Endometrial microvascular endothelial cells (primary cell): Measurements from ENCODE around the gene MELTF. TPM values are rescaled to one million over a fixed set of nuclear protein-coding genes. Genes with fewer than 3 reads are reported as not detected.
"Not testable (repeated sequence)": the region's sequence is repeated elsewhere in the genome, so short reads cannot be mapped to it uniquely, and the experiment has no call there.

Source experiments
- in situ Hi-C: cut with HindIII; loops from 2 replicates; pipeline ENCODE4 v1.10.0; 2017; ENCODE audit warnings: low sequenced_read_pairs, low pct_unique_long_range_greater_than_20kb; ENCODE audit errors: inconsistent ontology term
- total RNA-seq: library from RNA; depleted of rRNA; stranded (reverse); fragments of >200 nt; gene quantifications from one replicate; pipeline ENCODE4 v1.2.3, GENCODE V29; 2015; ENCODE audit errors: inconsistent ontology term

MELTF gene
- total RNA-seq: 0.46 TPM

- in situ Hi-C loops: loop anchor here (10.0 kb wide), 1 partner anchor 485 kb away; no protein-coding TSS in a partner anchor
Observed at GRCh38 chr3:197029511-197030167, at the start of gene MELTF. TSS of gene MELTF (minus strand) at chr3:197029817. CDS start at chr3:197029702, 115 bp downstream.

DNA sequence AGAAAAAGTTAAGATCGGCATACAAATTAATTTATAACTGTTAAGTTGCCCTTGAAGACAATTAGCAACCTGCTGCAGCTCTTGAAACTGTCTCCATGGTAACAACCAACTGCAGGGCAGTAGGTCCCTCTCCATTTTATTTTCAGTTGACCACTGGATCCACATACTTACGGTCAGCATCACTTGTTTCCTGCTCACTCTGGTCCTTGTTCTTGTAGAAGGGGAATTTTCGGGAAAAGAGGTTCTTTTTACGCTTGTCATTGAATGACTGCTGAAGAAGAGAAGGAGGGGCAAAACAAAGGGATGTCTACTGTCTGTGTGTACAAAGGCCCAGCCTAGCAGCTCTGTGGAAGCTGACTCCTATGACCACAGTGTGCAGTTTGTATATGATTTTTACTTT lies 46.8 kb upstream of the MELTF start:
- in situ Hi-C loops: no loop called here

DNA sequence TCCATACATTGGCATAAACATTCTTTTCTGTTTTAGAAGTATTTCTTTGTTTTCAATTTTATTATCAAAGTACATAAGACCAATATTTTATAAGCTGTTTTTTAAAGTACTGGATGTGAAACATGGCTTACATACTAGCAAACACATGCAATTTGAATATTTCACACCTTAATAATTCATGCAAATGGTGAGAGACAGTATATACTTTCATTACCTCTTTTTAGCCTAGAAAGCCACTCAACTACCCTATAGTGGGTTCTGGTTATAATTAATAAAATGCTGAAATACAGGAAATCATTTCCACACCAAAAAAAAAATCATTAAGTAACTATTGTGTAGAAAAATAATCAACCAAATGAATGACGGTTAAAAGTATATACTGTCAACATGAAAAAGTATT lies 38.5 kb upstream of the MELTF start:
- in situ Hi-C loops: no loop called here

GRCh38 chr3:197064771-197065170 lies 35.2 kb upstream of the MELTF start:
- in situ Hi-C loops: no loop called here

DNA sequence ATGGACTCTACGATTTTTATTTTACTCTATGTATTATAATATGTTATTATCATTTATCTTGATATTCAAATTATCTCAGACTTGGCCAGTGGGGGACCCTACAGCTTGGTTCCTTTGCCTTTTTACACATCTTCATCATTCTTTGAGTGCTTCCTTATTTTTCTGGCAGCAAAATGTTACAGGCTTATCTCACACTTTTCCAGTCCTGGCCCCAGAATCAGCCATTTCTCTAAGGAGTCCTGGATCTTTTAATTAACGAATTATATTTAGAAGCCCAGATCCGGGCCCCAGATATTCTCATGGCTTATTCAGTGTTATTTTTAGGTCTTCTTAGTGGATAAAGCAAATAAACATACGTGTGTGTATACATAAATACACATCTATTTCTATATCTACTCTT lies 32.8 kb upstream of the MELTF start:
- in situ Hi-C loops: no loop called here

- in situ Hi-C loops: not testable (repeated sequence)
Observed at GRCh38 chr3:197051637-197052036, 22.0 kb upstream of the MELTF start.

DNA sequence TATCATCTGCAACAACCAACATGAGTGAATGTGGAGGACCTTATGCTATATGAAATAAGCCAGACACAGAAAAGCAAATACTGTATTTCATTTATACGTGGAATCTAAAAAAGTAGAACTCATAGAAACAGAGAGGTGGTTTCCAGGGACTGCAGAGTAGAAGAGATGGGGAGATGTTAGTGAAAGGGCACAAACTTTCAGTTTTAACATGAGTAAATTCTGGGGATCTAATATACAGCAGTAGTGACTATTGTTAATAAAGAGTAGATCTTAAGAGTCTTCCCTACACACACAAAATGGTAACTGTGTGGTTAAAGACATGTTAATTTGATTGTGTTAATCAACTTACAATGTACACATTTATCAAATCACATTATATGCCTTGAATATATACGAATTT lies 20.9 kb upstream of the MELTF start:
- in situ Hi-C loops: no loop called here

DNA sequence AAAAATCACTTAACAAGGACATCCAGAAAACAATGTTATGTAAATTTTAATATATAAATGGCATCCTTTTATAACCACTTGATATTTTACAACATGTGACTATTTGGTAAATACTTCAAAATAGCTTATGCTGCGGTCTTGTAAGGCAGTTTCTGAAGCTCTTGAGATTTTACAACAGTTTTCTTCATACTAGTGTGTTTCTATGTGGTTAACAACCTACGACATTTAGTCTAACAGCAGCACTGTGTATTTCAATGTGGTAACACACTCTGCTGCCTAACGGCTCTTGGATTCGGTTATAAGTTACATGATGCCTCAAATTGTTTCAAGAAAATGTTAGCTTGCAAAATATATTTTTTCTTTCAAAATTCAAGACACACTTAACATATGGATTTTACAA lies 12.9 kb upstream of the MELTF start:
- in situ Hi-C loops: no loop called here

- in situ Hi-C loops: no loop called here
Observed at GRCh38 chr3:197041875-197042488, 12.4 kb upstream of the MELTF start.

- in situ Hi-C loops: no loop called here
Observed at GRCh38 chr3:197040658-197041057, 11.0 kb upstream of the MELTF start.

- in situ Hi-C loops: no loop called here
Observed at GRCh38 chr3:197038679-197039462, 9.3 kb upstream of the MELTF start.

- in situ Hi-C loops: no loop called here
Observed at GRCh38 chr3:197035577-197035976, 6.0 kb upstream of the MELTF start.

DNA sequence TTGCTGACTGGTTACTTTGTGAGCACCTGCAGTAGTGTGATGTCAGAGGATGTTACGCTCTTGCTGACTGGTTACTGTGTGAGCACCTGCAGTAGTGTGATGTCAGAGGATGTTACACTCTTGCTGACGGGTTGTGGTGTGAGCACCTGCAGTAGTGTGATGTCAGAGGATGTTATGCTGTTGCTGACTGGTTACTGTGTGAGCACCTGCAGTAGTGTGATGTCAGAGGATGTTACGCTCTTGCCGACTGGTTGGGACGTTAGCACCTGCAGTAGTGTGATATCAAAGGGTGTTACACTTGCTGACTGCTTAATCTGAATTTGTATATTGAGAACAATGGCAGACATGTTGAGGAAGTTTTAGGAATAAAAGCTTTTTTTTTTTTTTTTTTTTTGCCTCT lies 5.2 kb upstream of the MELTF start:
- in situ Hi-C loops: not testable (repeated sequence)

GRCh38 chr3:197033764-197034163 lies 4.1 kb upstream of the MELTF start:
- in situ Hi-C loops: not testable (repeated sequence)

DNA sequence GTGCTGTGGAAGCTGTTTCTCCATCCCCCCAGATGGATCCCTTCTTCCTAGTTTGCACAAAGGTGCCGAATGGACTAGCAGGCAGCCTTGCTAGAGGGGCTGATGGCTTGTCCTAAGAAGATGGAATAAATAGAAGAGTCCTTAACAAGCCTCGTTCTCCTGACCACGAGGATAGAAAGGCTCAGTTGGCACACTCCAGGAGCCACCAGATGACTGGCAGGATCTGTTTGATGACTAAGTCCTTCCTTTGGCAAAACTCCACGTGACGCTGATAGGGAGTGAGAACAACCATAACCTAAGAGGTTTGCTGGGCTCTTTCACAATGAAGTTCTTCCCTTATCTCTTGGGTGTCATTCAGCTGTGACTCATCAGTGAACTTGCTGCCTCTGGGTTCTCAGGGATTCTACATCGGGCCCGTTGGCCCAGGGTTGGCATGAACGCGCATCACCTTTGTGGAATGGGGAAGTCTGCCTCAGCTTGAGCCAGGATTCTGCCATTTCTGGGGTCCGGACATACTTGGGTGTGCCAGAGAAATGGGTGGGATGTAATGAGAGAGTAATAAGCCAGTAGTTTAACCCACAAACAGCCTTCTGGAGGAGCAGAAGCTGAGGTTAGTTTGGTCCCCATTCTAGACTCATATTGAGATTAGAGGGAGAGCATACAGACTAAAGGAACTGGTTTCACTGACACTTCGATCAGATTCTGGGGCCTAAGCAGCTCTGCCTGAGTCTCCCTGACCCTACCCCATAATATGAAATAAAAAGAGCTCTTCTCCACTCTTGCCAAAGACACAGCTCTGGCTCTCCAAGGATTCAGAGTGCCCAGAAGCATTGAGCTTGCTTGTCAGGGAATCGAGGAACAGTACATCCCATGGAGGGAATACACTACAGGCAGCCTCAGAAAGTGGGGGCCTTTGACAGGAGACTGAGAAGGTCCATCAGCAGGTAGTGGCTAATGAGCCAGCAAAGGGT lies 2.0 kb upstream of the MELTF start:
- in situ Hi-C loops: no loop called here

GRCh38 chr3:197030379-197031314 lies 1.0 kb upstream of the MELTF start:
- in situ Hi-C loops: no loop called here

DNA sequence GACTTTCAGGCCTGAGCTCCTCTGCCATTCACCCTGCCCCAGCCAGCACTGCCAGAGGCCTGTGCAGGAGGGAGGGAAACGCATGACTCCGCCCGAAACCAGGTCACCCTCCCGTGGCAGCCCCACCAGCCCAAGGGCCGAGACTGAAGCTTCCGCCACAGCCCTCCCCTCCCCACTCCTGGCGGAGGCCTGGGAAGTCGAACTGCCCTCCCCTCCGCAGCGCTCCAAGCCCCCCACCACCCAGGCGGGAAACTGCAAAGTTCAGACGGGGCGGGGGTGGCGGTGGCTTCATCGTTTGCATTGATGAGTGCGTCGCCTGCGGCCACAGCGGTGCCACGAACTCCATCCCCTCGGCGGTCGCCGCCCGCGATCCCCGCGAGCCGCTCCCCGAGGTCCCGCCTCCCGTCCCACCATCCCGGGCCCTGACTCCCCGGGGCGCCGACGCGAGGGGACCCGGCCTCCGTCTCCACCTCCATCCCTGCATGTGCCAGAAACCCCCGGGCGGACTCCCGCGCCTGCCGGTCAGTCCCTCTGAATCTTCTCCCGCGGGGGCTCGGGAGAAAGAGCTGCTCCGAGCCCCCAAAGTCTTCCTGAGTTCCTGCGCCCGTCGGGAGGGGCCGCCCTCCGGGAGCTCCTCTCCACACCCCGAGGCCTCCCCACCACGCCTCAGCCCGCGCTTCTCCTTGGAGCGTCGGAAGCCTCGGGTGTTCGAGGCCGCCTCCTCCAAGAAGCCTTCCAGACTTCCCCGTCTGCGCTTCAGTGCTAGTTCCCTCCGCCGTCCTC lies 698 bp downstream of the MELTF start:
- in situ Hi-C loops: loop anchor here (10.0 kb wide), 1 partner anchor 486 kb away; no protein-coding TSS in a partner anchor
